Activated B cell treated with CpG ODN at 0.5 μM for 24 hours (primary cell): ENCODE measurements around the gene AUTS2. TPM values are rescaled to one million over a fixed set of nuclear protein-coding genes. Genes with fewer than 3 reads are reported as not detected.

ENCODE experiments used
- ATAC-seq: fragments of 200-7000 bp; cut with Tn5 transposase; one replicate; pipeline ENCODE4 v1.10.0; 2021; ENCODE audit warnings: low read depth, mild to moderate bottlenecking, moderate library complexity
- CTCF ChIA-PET: fragments of 350-600 bp; sonication (Branson Sonifier 250); formaldehyde crosslinking; loops from one replicate; lab custom pipeline; 2021; ENCODE audit warnings: antibody characterized with exemption; lab: Charles Lee
- POLR2A ChIA-PET: fragments of 350-600 bp; sonication (Branson Sonifier 250); formaldehyde crosslinking; loops from one replicate; lab custom pipeline; 2021; ENCODE audit warnings: antibody characterized with exemption; lab: Charles Lee
- DNase-seq: peaks from one replicate; pipeline ENCODE4 v3.0.0; 2022
- H3K27ac Mint-ChIP-seq: one replicate; pipeline ENCODE4 v1.8.0; 2020; ENCODE audit warnings: mixed read lengths
- H3K27me3 Mint-ChIP-seq: one replicate; pipeline ENCODE4 v1.8.0; 2021; ENCODE audit warnings: mixed read lengths
- H3K36me3 Mint-ChIP-seq: one replicate; pipeline ENCODE4 v1.8.0; 2021; ENCODE audit warnings: low read depth, mixed read lengths
- H3K4me1 Mint-ChIP-seq: one replicate; pipeline ENCODE4 v1.8.0; 2021; ENCODE audit warnings: mixed read lengths
- H3K4me3 Mint-ChIP-seq: one replicate; pipeline ENCODE4 v1.8.0; 2020; ENCODE audit warnings: mild to moderate bottlenecking, mixed read lengths
- H3K9me3 Mint-ChIP-seq: one replicate; pipeline ENCODE4 v1.8.0; 2020; ENCODE audit warnings: mixed read lengths
- intact Hi-C: fragments of 100-400 bp; cut with micrococcal nuclease; formaldehyde crosslinking; loops from one replicate; pipeline ENCODE4 v1.15.1; 2024
- total RNA-seq: library from RNA; stranded (reverse); gene quantifications from 2 replicates; pipeline ENCODE4 v1.2.3, GENCODE V29; 2022
- TF ChIP-seq, protein P1 (sequence below): fragments of 200-600 bp; IDR thresholded peaks from one replicate; pipeline ENCODE4 v1.8.0; 2022; ENCODE audit warnings: antibody characterized with exemption, mild to moderate bottlenecking

Gene AUTS2
- total RNA-seq, 1 donor from 2014 or later = 15.9 TPM

- ATAC-seq (no peak), DNase-seq (no peak)
- TF ChIP-seq, protein P1, sequence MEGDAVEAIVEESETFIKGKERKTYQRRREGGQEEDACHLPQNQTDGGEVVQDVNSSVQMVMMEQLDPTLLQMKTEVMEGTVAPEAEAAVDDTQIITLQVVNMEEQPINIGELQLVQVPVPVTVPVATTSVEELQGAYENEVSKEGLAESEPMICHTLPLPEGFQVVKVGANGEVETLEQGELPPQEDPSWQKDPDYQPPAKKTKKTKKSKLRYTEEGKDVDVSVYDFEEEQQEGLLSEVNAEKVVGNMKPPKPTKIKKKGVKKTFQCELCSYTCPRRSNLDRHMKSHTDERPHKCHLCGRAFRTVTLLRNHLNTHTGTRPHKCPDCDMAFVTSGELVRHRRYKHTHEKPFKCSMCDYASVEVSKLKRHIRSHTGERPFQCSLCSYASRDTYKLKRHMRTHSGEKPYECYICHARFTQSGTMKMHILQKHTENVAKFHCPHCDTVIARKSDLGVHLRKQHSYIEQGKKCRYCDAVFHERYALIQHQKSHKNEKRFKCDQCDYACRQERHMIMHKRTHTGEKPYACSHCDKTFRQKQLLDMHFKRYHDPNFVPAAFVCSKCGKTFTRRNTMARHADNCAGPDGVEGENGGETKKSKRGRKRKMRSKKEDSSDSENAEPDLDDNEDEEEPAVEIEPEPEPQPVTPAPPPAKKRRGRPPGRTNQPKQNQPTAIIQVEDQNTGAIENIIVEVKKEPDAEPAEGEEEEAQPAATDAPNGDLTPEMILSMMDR = no peak
- H3K36me3 Mint-ChIP-seq = no peaks in the 10 kb centered on the region
- no peaks in the 10 kb centered on the region for H3K27me3 Mint-ChIP-seq
- intact Hi-C loops = no loop called here
- H3K27ac Mint-ChIP-seq = no peak overlapping the region
- ChIA-PET CTCF (no interaction called here), POLR2A (no interaction called here)
- no peaks in the 10 kb centered on the region for H3K9me3 Mint-ChIP-seq
- H3K4me1 Mint-ChIP-seq = peaks cover 4% of the 10 kb centered on the region
- no peak overlapping the region for H3K4me3 Mint-ChIP-seq
These were observed 166.4 kb downstream of the AUTS2 start for GRCh38 chr7:69764681-69765080.

GRCh38 chr7:69765879-69766278 lies 167.6 kb downstream of the AUTS2 start:
- ATAC-seq (no peak), DNase-seq (no peak)
- CTCF ChIA-PET = no interaction called here
- POLR2A ChIA-PET = no interaction called here
- intact Hi-C loops = no loop called here
- TF ChIP-seq, protein P1 = no peak
- H3K27ac Mint-ChIP-seq = no peak overlapping the region
- H3K27me3 Mint-ChIP-seq = no peaks in the 10 kb centered on the region
- peaks cover 4% of the 10 kb centered on the region for H3K4me1 Mint-ChIP-seq
- H3K36me3 Mint-ChIP-seq = no peaks in the 10 kb centered on the region
- H3K4me3 Mint-ChIP-seq = no peak overlapping the region
- H3K9me3 Mint-ChIP-seq = no peaks in the 10 kb centered on the region

DNA sequence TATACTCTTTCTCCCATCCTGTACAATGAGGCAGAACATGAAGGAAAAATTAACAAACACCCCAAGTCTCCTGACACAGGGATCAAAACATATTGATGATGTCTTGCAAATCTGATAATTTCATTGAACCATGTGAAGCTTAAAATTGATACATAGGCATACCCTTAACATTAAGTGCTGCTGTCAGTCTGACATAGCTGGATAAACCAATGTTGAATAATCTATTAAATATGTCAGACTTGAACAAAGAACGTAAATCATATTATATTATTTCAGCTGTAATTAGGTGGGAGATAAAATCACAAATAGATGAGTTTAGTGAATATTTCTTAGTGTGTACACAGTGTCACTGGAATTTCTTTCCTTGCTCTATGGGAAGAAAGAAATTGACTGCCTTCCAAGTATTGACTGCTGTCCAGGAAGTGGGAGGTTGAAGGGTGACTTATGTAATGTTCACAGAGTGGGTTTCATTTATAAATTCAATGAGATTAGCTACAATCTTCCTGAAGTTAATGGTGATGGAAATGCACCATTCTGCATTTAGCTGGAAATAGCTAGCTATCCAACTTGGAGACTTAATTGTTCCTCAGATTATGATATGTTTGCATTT lies 170.8 kb downstream of the AUTS2 start:
- ATAC-seq (no peak), DNase-seq (no peak)
- H3K9me3 Mint-ChIP-seq = no peaks in the 10 kb centered on the region
- ChIA-PET CTCF (no interaction called here), POLR2A (no interaction called here)
- no peaks in the 10 kb centered on the region for H3K27me3 Mint-ChIP-seq
- no peaks in the 10 kb centered on the region for H3K36me3 Mint-ChIP-seq
- peaks cover 2% of the 10 kb centered on the region for H3K4me1 Mint-ChIP-seq
- TF ChIP-seq, protein P1 = no peak
- H3K4me3 Mint-ChIP-seq = no peak overlapping the region
- no peak overlapping the region for H3K27ac Mint-ChIP-seq
- intact Hi-C loops = no loop called here

GRCh38 chr7:69769826-69770225 lies 171.6 kb downstream of the AUTS2 start:
- Mint-ChIP-seq H3K27ac (no peak overlapping the region), H3K4me1 (peaks cover 2% of the 10 kb centered on the region), H3K9me3 (no peaks in the 10 kb centered on the region), H3K36me3 (no peaks in the 10 kb centered on the region), H3K4me3 (no peak overlapping the region), H3K27me3 (no peaks in the 10 kb centered on the region)
- no peak for ATAC-seq
- intact Hi-C loops = no loop called here
- ChIA-PET CTCF (no interaction called here), POLR2A (no interaction called here)
- no peak for DNase-seq
- TF ChIP-seq, protein P1 = no peak

DNA sequence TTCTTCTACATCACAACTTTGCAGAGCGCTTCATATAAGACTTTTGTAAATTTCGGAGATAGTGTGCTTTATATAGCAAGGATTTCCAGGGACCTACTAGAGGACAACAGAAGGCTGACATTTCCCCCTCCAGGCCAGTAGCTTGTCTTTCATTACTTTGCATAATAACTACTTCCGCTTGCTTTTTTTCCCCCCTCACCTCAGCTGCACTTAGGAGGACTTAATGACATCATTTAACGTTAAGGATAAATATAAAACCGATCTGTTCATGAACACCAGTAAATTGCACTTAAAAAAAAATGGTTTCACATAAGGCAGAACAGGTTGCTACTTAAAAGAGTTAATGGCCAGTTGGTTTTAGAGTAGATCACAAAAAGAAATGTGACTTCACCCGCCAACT lies 172.3 kb downstream of the AUTS2 start:
- Mint-ChIP-seq H3K27ac (no peak overlapping the region), H3K9me3 (no peaks in the 10 kb centered on the region), H3K36me3 (no peaks in the 10 kb centered on the region), H3K4me1 (peaks cover 2% of the 10 kb centered on the region), H3K4me3 (no peak overlapping the region), H3K27me3 (no peaks in the 10 kb centered on the region)
- DNase-seq (no peak), ATAC-seq (no peak)
- TF ChIP-seq, protein P1 = no peak
- CTCF ChIA-PET = no interaction called here
- intact Hi-C loops = no loop called here
- POLR2A ChIA-PET = interaction anchor here (0.9 kb wide), 1 partner anchor 11 kb away, joined by 4 read pairs; no protein-coding TSS in a partner anchor
